GM11168 (cell line): Measurements from ENCODE around the gene PLTP.

Experiments used
- in situ Hi-C: fragments of 300-500 bp; cut with MboI; formaldehyde crosslinking; loops from one replicate; pipeline ENCODE4 v1.12.0; 2022; ENCODE audit warnings: low sequenced_read_pairs; ENCODE audit not compliant: unreplicated experiment

Gene PLTP

DNA sequence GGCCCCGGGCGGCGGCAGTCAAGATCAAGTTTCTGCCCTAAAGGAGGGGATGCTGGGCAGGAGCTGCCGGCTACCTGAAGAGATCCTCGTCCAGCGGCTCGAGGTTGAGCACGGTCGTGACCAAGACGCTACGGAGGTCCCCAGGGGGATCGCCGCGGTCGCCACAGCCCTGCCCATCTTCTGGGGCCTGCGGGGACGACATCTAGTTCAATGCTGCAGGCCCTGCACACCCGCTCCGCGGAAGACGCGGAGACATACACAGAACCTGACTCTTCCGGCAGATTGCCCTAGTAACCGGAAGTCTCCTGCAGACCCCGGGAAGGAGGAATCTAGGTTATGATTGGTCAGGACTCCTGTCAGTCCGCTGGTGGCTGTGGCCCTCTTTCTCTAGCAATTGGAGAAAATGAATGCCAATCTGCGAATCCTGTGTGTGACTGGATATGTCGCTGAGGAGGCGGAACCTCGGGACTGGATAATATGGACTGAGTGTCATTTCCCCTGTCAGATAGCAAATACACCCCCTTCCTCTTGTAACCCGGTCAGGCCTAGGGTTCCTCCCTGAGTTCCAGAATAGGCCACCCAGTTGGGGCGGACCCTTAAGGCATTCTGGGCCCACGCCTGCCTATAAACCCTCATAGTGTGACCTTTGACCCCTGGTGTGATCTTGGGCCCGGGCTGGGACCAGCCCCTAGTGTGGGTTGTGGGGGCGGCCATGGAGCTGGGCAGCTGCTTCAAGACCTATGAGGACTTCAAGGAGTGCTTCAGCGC is 54.7 kb downstream of the PLTP start, which contains the start of the genes ACOT8 and ZSWIM3:
TSS of gene ACOT8 (minus strand) at position 279 of the 768 bp plus-strand sequence. CDS start at position 202, 77 bp downstream.
TSS of gene ZSWIM3 (plus strand) at position 501 of the 768 bp plus-strand sequence. CDS start at position 713, 212 bp downstream.
- in situ Hi-C loops, result no loop called here

DNA sequence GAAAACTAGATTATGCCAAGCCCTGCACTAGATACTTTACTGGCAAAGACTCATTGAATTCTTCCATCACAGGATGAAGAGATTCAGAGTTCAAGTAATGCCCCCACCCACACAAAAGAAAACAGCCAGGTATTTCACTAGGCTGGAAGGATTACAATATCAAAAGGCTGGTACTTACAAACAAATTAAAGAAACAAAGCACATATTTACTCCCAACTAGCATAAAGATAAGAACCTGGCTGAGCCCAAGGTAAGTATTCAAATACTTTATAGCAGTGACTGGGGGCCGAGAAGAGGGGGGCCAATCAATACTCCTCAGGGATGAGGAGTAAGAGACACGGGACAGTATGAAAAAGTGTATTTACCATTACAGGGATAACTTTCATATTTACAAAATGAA is 58.5 kb downstream of the PLTP start:
- in situ Hi-C loops, result no loop called here

DNA sequence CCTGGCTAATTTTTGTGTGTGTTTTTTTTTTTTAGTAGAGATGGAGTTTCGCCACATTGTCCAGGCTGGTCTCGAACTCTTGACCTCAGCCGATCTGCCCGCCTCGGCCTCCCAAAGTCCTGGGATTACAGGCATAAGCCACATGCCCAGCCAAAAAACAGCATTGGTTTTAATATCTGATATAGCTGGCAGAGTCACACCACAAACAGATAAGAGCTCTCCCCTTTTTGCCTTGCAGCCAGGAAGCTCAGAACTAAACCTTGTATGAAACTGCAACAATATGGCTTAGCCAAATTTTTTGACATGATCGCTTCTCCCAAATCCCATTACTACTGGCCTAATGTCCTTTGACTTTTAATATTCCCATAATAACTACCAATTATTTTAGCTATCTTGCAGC is 59.6 kb downstream of the PLTP start:
- in situ Hi-C loops, result no loop called here

DNA sequence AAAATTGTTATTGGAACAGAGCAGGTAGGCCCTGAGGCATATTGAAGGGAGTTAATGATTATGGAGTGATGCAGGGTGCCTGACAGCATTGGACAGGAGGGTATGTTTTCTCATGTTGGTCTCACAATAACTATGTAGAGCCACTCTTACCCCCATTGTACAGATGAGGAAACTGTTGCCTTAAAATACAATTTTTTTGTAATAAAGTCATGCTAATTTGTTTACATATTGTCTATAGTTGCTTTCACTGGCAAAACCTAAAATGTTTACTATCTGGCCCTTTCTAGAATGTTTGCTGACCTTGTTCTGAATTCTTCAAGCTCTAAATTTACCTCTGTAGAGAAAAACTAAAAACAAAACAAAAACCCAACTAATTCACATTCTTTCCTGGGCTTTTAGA is 60.5 kb downstream of the PLTP start:
- in situ Hi-C loops, result no loop called here

DNA sequence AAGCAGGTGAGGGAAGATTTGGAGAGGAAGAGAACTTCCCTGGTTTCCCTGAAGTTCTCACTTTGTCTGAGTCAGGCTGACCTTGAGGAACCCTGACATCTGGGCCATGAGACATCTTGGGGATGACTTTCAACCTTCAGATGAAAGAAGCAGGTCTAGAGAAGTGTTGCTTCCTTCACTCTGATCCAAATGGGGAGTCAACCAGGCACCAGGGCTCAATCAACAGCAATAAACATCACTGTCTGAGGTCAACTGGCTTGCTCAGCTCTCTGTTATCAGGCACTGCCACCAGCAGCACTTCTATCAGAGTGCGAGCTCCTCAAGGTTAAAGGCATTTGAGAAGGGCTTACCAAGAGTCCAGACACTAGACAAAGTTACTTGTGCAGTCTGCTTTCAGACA is 61.0 kb downstream of the PLTP start:
- in situ Hi-C loops, result no loop called here

DNA sequence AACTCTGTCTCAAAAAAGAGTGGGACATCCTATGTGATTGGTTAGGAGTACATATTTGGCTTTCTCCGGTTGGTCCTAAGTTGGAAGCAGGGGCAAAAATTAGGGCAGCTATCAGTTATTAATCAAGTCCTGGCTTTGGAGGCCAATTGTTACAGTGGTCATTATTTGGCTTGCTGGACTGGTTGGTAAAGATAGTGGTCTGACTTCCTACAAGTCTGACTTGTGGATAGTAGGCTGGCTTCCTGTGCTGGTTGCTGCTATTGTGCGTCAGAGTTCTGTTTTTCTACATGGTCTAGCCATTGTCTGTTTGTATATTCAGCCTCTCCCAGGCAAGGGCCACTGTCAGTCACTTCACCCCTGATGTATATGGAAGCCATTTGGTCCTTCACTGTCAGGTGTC is 61.7 kb downstream of the PLTP start:
- in situ Hi-C loops, result no loop called here

DNA sequence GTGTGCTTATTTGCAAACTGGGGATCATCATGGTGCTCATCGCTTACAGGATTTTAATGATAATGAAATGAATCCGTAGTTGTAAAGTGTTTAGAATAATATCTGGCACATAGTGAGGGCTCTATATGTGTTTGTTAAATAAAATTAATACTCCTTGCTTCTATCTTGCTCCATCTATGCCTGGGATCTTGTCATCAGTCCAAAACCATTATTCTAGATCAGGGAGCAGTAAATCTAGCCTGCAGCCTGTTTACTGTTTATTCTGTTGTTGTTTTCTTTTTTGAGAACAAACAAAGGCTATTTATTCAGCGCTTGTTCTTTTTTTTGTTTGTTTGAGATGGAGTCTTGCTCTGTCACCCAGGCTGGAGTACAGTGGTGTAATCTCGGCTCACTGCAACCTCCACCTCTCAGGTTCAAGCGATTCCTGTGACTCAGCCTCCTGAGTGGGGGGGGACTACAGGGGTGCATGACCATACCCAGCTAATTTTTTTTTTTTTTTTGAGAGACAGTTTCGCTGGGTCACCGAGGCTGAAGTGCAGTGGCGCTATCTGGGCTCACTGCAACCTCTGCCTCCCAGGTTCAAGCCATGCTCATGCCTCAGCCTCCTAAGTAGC is 62.9 kb downstream of the PLTP start:
- in situ Hi-C loops, result no loop called here
